ENCODE results near the gene IRGC. TPM values are rescaled to one million over a fixed set of nuclear protein-coding genes. Genes with fewer than 3 reads are reported as not detected.

The IRGC gene
- polyA plus RNA-seq, 1 donor from 2014 or later: not detected

DNA sequence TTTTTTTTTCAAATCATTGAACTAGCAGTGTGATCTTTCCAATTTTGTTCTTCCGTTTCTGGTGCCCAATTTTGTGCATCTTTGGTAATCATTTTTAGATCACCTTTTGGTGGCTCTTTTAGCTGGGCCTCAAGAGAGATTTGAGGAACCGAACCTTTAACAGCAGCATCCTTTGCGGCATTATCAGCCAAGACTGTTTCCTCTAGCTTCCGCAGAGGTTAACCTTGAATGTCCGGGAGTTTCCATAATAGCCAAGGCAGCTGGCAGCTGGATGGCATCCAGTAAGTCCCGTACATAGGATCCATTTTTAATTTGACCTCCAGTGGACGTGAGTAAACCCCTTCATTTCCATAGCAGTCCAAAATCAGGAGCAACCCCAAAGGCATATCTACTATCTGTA lies 9.6 kb downstream of the IRGC start:
- Mint-ChIP-seq H3K4me1 (peaks cover 18 to 21% (median 20%) of the 10 kb centered on the region in 3 donors), H3K9me3 (peaks cover 0 to 2% (median 0%) of the 10 kb centered on the region in 3 donors), H3K27me3 (no peaks in the 10 kb centered on the region), H3K27ac (peak overlapping the region in 2 of 3 donors; percentile 6 to 18), H3K36me3 (peaks cover 4% of the 10 kb centered on the region), H3K4me3 (peak overlapping the region in 2 of 4 donors; percentile 61 to 72)

DNA sequence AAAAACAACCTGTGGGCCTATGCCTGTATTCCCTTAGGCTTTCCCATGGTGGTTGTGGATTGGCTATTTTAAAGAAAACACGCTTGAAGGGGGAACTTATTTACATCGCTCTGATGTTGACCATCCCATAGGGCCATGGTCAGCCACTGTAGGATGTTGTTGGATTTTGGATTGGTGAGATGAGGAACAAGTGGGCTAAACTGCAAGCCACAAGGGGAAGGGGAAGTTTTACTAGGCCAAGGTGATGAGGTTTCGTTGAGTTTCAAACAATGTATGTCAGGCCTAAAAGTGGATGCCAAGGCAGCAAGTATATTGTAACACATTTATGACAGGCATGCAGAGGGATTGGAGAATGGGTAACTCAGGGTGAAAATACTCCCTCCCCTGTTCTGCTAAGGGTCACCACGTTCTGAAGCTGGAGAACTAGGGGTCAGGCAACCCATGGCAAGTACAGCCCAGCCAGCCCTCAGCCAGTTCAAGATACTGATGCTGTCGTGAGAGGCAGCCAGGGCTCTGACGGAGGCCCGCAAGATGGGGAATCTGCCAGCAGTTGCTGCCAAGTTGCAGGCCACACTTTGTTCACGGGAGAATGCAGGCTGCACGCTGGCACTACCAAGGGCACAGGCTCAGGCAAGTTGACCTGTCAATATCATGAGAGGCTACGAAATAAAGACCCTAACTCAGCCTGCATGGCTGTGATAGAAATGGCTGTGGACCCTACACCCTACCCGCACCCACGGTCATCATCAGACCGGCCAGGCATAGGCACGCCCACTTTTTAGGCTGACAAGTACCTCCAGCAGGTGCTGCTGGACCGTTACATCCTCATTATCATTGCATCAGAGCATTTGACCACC lies 11.1 kb downstream of the IRGC start:
- Mint-ChIP-seq H3K4me1 (peaks cover 18 to 21% (median 20%) of the 10 kb centered on the region in 3 donors), H3K9me3 (peaks cover 0 to 2% (median 0%) of the 10 kb centered on the region in 3 donors), H3K27me3 (no peaks in the 10 kb centered on the region), H3K36me3 (peaks cover 4% of the 10 kb centered on the region), H3K27ac (peak overlapping the region in 1 of 3 donors; percentile 21), H3K4me3 (no peak overlapping the region)

DNA sequence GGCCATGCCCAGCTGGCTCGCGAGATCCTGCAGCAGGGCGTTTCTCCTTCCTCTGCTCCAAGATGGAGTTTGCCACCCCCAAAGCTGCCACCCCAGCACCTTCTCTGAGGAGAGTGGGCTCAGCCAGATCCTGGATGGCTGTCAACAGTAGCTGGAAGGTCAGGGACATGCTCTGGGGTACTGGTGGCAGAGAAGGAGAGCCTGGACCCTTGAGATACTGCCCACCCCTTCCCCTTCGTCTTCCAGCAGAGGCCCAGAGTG lies 11.6 kb downstream of the IRGC start:
- H3K4me3 Mint-ChIP-seq: no peak overlapping the region

DNA sequence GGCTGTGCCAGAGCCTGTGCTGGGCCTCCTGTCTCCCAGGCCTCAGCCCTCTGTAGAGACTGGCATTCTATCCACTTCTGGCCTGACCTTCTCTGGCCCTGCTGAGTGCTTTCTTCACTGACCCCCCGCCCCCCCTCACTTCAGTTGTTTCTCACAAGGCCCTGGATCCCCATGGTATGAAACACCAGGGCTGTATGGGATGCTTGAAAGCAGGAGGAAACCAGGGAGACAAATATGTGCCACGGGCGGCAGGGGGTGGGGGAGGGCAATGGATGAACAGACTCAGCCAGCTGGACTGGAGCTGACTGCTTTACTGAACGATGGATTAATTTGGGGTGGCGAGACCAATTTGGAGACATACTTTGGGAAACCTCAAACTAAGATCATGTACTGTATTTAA lies 14.0 kb downstream of the IRGC start:
- Mint-ChIP-seq H3K4me3 (no peak overlapping the region), H3K9me3 (peaks cover 0 to 2% (median 0%) of the 10 kb centered on the region in 3 donors), H3K4me1 (peaks cover 16 to 17% (median 17%) of the 10 kb centered on the region in 3 donors), H3K27me3 (no peaks in the 10 kb centered on the region), H3K36me3 (peaks cover 8% of the 10 kb centered on the region), H3K27ac (no peak overlapping the region)

More for the DNA sequence above, 11.6 kb downstream of the IRGC start:
- Mint-ChIP-seq H3K27me3 (no peaks in the 10 kb centered on the region), H3K27ac (no peak overlapping the region), H3K9me3 (peaks cover 0 to 2% (median 0%) of the 10 kb centered on the region in 3 donors), H3K36me3 (peaks cover 7% of the 10 kb centered on the region), H3K4me1 (peaks cover 18 to 21% (median 20%) of the 10 kb centered on the region in 3 donors)

DNA sequence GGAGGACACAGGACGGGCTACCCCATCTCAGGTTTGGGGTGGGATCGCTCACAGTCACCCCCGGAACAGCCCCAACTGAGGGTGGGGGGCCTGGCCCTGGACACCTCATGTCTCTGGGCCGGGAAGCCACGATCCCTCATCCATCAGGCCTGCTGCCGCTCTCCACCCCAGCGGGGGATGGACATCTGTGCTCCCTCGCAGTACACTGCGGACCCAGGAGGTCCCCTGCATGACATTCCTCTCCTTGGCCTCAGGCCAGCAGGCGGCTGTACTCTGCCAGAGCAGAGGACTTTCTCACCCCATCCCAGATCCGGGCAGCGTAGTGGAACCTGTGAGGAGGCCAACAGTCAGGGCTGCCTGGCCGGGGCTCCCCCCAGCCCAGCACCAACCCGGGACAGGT lies 15.5 kb downstream of the IRGC start:
- no peak overlapping the region for H3K27ac Mint-ChIP-seq
- no peak overlapping the region for H3K4me3 Mint-ChIP-seq
- peaks cover 8% of the 10 kb centered on the region for H3K36me3 Mint-ChIP-seq
- peaks cover 6 to 9% (median 6%) of the 10 kb centered on the region in 3 donors for H3K4me1 Mint-ChIP-seq
- H3K27me3 Mint-ChIP-seq: no peaks in the 10 kb centered on the region
- H3K9me3 Mint-ChIP-seq: peaks cover 0 to 2% (median 0%) of the 10 kb centered on the region in 3 donors

DNA sequence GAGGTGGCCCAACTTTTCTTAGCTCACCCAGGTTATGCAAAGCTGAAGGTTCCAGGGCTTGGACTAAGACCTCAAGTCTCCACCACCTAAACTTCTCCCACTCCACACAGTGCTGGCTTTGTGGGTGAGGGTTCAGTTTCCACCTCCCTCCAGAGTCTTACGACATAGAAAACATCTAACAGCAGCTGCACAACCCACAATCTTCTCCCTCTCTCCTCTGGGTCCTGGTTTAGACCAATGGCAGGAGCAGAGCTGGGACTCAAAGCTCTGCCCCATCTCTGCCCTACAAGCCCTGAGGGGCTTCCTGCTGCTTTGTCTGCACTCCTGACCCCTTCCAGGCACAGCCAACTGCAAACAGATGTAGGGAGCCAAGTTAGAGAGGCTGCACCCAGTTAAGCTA lies 16.0 kb downstream of the IRGC start:
- H3K27ac Mint-ChIP-seq: no peak overlapping the region
- no peaks in the 10 kb centered on the region for H3K27me3 Mint-ChIP-seq
- H3K9me3 Mint-ChIP-seq: peaks cover 0 to 2% (median 0%) of the 10 kb centered on the region in 3 donors
- H3K4me3 Mint-ChIP-seq: no peak overlapping the region
- peaks cover 3 to 5% (median 4%) of the 10 kb centered on the region in 3 donors for H3K4me1 Mint-ChIP-seq
- peaks cover 8% of the 10 kb centered on the region for H3K36me3 Mint-ChIP-seq

DNA sequence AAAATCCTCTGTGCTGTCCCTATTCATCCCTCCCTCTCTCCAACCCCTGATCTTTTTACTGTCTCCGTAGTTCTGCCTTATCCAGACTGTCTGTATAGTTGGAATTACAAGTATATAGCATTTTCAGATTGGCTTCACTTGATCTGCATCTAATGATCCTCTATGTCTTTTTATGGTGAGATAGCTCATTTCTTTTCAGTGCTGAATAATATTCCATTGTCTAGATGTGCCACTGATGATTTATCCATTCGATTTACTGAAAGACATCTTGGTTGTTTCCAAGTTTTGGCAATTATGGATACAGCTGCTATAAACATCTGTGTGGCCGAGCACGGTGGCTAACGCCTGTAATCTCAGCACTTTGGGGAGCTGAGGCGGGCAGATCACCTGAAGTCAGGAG lies 19.1 kb downstream of the IRGC start:
- no peak overlapping the region for H3K4me3 Mint-ChIP-seq
- H3K27ac Mint-ChIP-seq: no peak overlapping the region
- H3K4me1 Mint-ChIP-seq: peaks cover 0 to 3% (median 0%) of the 10 kb centered on the region in 3 donors
- peaks cover 13% of the 10 kb centered on the region for H3K36me3 Mint-ChIP-seq
- H3K27me3 Mint-ChIP-seq: no peaks in the 10 kb centered on the region
- H3K9me3 Mint-ChIP-seq: no peaks in the 10 kb centered on the region

DNA sequence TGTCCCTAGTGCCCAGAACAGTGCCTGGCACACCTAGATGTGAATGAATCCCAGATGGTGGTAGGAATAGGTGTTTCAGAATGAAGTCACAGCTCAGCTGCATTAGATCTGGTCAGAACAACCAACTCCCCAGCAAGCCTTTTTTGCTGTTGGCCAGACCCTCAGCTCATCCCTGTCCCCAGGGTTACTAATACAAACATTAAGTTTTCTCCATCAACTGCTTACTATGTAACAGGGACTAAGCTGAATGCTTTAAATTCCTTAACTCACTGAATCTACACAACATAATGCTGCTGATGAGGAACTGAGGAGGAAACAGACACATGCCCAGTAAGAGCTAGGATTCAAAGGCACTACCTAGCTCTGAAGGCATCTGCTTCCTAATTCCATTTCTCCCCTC lies 20.1 kb downstream of the IRGC start:
- no peaks in the 10 kb centered on the region for H3K27me3 Mint-ChIP-seq
- no peak overlapping the region for H3K27ac Mint-ChIP-seq
- H3K9me3 Mint-ChIP-seq: no peaks in the 10 kb centered on the region
- H3K36me3 Mint-ChIP-seq: peaks cover 10% of the 10 kb centered on the region
- H3K4me1 Mint-ChIP-seq: peaks cover 0 to 3% (median 0%) of the 10 kb centered on the region in 3 donors
- no peak overlapping the region for H3K4me3 Mint-ChIP-seq

DNA sequence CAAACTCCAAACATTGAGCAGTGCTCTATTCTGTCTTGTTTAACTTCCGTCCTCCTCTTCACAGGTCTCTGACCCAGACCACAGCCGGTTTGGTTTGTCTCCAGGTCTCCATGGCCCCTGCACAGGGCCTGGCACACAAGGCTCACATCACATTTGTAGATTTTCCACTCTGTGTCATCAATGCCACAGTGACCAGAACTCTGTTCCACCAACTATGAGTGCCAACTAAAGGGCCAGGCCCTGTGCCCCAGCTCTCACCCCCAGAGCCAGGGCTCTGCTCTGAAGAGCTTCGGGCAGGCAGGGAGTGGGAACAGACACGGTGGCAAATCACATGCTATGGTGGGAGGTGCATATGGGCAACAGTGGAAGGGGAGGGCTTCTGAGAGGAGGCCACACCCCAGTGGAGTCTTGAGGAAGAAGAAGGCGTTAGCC lies 22.9 kb downstream of the IRGC start:
- Mint-ChIP-seq H3K4me3 (peak overlapping the region in 1 of 4 donors; percentile 58), H3K9me3 (no peaks in the 10 kb centered on the region), H3K27me3 (no peaks in the 10 kb centered on the region), H3K4me1 (peaks cover 2 to 4% (median 3%) of the 10 kb centered on the region in 3 donors), H3K27ac (no peak overlapping the region), H3K36me3 (peaks cover 6% of the 10 kb centered on the region)

DNA sequence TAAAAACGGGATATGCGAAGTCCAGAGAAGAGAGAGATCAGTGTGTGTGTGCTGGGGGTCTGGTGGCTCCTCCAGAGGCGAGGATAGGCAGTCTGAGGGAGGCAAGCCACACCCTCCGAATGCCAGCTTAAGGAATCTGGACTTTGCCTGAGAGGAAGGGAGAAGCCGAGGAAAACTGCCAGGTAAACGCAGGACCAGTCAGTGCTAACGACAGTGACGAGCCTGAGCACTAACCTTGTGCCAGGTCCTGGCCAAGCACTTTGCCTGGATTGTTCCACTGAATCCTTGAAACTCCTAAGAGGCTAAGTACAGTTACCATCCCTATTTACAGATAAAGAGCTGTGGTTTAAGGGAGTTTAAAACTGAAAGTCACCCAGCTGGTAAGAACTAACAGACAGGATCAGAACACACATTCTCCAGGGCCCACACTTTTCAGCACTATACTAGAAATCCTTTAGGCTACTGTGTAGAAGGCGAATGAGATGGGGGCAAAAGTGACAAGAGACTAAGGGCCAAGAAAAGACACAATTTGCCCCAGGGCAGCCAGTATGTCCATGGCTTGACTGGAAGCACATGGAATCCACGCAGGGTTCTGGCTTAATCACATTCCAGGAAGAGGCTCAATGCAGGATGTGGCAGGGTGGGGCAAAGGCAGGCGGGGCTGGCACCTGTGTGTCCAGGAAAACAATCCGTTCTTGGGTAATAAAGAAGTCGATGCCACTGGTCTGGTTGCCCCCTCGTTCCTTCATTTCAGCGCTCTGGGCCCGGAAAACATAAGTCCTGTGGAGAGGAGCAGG lies 23.8 kb downstream of the IRGC start:
- peaks cover 2 to 4% (median 3%) of the 10 kb centered on the region in 3 donors for H3K4me1 Mint-ChIP-seq
- H3K9me3 Mint-ChIP-seq: no peaks in the 10 kb centered on the region
- H3K27ac Mint-ChIP-seq: no peak overlapping the region
- H3K36me3 Mint-ChIP-seq: peaks cover 6% of the 10 kb centered on the region
- H3K27me3 Mint-ChIP-seq: no peaks in the 10 kb centered on the region
- H3K4me3 Mint-ChIP-seq: no peak overlapping the region

DNA sequence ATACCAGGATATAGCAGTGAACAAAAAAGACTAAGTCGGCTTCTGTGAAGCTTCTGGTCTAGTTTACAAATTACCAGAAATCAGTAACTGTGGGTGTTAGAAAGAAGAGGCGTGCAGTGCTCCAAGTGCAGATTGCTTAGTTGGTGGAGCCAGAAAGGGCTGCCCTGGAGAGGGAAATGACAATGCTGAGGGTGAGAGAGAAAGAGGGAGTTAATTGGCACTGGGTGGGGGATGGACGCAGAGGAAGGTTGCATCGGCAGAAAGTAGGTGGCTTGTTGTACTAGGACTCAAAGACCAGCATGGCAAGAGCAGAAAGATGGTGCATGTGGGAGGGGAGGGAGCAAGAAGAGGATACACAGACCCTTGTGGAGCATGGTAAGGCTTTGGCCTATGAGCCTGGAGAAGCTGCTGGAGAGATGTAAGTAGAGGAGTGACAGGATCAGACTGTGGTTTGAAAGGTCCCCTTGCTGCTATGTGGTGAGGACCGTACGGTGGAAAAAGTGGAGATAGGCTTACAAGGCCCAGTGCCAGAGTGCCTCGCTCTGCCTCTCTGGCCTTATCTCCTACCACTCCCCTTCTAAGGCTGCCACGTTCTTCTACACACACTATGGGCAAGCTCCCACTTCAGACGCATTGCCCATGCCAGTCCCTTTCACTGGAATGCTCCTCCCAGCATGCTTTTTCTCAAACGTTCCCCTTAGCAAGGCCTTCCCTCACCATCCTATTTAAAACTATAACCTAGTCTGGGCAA lies 25.4 kb downstream of the IRGC start:
- Mint-ChIP-seq H3K9me3 (no peaks in the 10 kb centered on the region), H3K27me3 (no peaks in the 10 kb centered on the region), H3K4me3 (no peak overlapping the region), H3K27ac (peak overlapping the region in 1 of 3 donors; percentile 26), H3K36me3 (peaks cover 9% of the 10 kb centered on the region), H3K4me1 (peaks cover 10 to 13% (median 12%) of the 10 kb centered on the region in 3 donors)

DNA sequence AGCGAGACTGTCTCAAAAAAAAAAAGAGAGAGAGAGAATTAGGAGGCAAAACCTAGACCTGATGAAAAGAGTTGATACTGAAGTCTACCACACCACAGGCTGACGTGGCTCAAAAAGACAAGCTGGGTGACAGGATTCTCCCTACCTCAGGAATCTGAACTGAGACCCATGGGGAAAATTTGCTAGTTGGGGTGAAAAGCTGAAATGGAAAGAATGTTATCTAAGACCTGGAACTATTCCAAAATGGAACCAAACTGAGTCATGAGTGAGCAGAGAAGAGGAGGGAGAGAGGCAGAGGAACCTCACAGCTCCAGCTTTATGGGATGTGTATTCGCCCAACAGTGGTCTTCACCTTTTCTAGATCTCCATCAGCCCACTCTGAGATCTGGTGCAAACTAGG lies 27.2 kb downstream of the IRGC start:
- no peaks in the 10 kb centered on the region for H3K9me3 Mint-ChIP-seq
- no peaks in the 10 kb centered on the region for H3K27me3 Mint-ChIP-seq
- H3K4me1 Mint-ChIP-seq: peaks cover 17 to 20% (median 18%) of the 10 kb centered on the region in 3 donors
- no peak overlapping the region for H3K4me3 Mint-ChIP-seq
- H3K36me3 Mint-ChIP-seq: peaks cover 10% of the 10 kb centered on the region
- H3K27ac Mint-ChIP-seq: no peak overlapping the region

DNA sequence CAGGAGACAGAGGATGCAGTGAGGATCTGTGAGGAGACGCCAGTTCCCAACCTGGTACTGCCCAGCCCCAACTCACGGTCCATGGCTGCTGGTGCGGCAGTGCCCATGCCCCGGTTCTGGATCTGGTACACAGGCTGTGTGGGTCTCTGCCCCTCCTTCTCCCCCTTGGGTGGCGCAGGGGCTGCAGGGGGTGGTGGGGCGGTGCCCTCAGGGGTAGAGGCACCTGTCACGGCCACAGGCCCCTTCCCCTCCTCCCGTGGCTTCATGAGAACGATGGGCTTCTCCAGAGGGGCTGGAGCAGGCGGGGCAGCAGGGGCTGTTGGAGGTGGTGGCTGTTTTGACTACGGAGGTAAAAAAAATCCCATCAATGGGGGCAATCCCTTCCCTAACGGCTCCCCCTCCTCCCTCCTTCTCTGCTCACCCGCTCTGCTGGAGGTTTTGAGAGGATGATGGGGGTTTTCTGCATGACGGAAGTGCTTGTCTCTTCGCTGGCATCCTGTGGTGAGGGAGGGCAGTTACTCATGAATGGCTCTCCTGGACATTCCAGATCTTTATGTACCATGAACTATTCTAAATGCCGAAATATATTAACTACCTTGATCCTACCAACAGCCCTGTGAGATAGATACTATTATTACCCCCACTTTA lies 31.8 kb downstream of the IRGC start:
- H3K4me1 Mint-ChIP-seq: peaks cover 34 to 47% (median 44%) of the 10 kb centered on the region in 3 donors
- H3K36me3 Mint-ChIP-seq: peaks cover 10% of the 10 kb centered on the region
- H3K27ac Mint-ChIP-seq: peak overlapping the region; percentile 30 to 40 (median 31)

DNA sequence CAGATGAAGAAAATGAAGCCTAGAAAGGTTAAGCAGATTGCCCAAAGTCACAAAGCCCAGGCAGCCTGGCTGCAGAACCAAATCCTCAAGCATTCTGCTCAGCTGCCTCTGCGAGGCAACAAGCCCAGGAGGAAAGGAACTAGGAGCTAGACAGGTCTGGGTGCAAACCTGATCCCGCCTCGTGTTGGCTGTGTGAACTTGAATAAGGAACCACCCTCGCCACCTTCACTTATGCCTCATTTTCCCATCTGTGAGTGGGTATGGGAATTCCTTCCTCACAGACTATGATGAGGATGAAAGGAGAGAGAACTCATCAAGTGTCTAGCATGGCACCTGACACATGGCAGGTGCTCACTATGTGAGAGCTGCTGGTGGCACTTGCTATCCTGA lies 32.3 kb downstream of the IRGC start:
- H3K4me3 Mint-ChIP-seq: peak overlapping the region; percentile 57 to 92 (median 63)
- peaks cover 37 to 51% (median 48%) of the 10 kb centered on the region in 3 donors for H3K4me1 Mint-ChIP-seq
- H3K36me3 Mint-ChIP-seq: peaks cover 12% of the 10 kb centered on the region
- no peaks in the 10 kb centered on the region for H3K27me3 Mint-ChIP-seq
- H3K27ac Mint-ChIP-seq: peak overlapping the region; percentile 40 to 87 (median 40)
- no peaks in the 10 kb centered on the region for H3K9me3 Mint-ChIP-seq

More for the DNA sequence above, 31.8 kb downstream of the IRGC start:
- no peaks in the 10 kb centered on the region for H3K9me3 Mint-ChIP-seq
- H3K27me3 Mint-ChIP-seq: no peaks in the 10 kb centered on the region
- H3K4me3 Mint-ChIP-seq: peak overlapping the region; percentile 41 to 92 (median 63)

All from IgD-negative memory B cell (primary cell).